ENCODE measurements around the gene CASP1.

- TF ChIP-seq CTCF (IDR thresholded peaks at IDR 0.05 in 4 of 5, conservative IDR thresholded peaks at IDR 0.05 in 1 of 5) (no peak), POLR2A (IDR thresholded peaks at IDR 0.05) (no peak)
Observed at GRCh38 chr11:105049481-105049880, 14.5 kb upstream of the CASP1 start.
